Amniotic epithelial cell (primary cell): ENCODE measurements around the gene DLG4.
"Not testable (repeated sequence)": the region's sequence is repeated elsewhere in the genome, so short reads cannot be mapped to it uniquely, and the experiment has no call there.

Experiments used
- DNase-seq: peaks from one replicate; pipeline ENCODE4 v3.0.0-alpha.2; 2010; ENCODE audit warnings: low read depth

DLG4 gene

DNA sequence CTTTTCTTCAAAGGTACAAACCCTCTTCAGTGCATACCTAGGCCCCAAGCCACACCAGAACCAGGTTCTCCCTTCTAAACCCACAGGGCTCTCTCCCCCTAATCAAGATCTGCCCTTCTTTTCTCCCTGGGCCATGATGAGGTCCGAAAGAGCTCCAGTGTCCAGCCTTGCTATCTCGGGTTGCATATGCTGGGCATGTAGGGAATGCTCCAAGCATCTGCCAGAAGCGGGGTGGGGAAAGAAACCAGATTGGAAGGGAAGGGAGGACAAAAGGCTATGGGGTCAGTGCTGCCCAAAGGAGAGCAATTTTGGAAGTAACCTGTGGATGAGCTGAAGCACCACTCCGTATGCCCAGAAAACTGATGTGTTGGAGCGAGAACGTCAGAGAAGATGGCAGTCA, 29.6 kb upstream of the DLG4 start:
- DNase-seq: no peak

DNA sequence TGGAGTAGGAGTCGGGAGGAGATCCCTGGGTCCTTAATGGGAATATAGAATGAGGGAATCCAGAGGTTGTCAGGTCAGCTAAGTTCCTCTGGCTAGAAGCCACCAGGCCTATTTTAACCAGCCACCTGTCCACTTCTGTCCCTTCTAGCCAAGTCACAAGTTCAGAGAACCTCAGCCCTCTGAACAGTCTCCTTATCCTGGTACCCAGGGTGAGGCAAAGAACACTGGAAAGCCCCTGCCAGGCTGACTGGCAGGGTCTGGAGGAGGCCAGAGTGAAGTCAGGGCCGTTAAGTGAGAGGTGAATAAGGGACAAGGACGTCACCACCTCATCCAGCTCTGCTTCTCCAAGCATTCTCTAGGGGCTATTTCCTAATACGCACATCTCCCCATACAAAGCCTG, 29.2 kb upstream of the DLG4 start:
- DNase-seq: no peak

GRCh38 chr17:7246779-7247178, 27.1 kb upstream of the DLG4 start:
- no peak for DNase-seq

GRCh38 chr17:7243838-7244237, 24.2 kb upstream of the DLG4 start:
- not testable (repeated sequence) for DNase-seq

DNA sequence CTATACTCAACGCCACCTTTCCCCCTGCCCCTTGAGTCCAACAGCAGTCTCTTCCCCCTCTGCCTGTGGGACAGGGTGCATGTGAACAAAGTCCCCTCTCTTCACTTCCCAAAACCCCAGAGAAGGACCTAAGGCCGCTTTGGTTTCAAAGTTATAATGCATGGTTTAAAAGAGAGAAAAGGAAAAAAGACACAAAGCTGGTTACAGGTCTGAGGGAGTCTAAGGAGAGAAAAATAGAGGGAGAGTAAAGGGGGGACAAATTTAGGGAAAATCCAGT, 23.8 kb upstream of the DLG4 start:
- no peak for DNase-seq

DNA sequence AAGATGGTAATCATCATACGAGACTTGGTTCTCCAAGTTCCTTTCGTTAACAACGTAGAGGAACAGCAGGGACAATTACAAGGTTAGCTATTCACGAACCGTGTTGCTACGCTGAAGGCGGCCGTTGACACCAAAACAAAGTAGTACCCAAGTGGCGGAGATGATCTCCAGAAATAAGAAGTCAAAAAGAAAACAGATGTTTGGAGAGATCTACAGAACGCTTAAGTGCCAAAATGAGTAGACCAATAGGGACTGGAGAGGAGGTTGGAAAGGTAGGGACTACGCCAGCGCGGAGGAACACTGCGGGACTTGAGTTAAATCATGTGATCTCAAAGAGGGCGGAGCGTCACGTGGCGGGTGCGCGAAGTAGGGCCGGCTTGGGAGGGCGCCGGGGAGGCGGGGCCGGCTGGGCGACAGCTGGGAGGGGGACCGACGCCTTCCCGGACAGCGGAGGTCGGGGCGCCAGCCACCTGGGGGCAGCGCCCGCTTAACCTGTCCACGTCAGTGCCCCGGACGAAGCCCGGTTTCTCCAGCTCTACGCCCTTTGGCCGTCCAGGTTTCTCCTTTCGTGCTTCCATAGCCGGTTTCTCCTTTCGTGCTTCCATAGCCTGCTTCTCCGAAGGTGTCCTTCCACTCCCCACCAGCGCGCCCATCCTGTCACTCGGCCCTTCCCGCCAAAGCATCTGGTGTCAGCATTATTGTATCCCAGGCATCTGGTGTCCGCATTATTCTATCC, 23.2 kb upstream of the DLG4 start:
- DNase-seq: peak; percentile 95

DNA sequence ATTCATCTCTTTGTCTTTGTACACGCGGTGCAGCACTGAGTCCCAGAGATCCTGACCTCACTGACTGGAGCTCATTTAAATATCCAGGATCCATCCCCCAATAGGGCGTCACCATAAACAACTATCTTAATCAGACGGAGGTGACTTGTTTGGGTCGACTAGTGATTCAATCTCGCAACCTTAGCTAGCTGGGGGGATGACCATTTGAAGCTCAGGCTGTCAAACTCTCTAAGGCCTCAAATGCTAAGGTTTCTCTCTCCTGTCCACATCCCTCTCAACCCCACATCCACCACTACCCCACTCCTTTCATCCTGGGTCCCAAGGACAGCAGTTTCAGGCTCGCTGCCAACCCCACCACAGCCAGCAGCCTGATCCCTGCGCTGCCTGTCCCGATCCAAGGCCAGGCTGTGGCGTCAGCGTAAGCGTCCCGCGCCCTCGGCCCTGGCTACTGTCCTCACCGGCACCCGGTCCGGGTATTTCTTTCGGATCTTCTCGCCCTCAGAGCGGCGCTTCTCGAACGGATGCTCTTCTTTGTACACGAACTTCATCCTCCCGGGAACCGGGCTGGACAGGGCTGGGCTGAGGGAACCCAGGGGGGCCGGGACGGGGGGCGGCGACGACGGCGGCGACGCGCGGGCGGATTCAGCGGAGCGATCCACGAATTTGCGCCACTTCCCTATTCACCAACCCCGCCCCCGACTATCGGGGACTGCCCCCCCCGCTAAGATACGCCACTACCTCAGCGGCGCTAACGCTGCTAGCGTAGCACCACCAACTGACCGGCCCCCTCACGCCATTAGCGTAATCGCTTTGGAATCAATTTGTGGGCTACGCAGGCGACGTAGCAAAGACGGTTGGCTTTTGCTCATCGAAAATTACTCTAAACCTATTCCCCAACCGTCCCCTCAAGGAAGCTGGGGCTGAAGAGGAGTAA, 22.4 kb upstream of the DLG4 start, which contains the start of gene GABARAP:
GABARAP (minus strand) TSS at position 667 of the 934 bp plus-strand sequence; CDS start at position 548, 119 bp downstream.
- DNase-seq: peak; percentile 88

DNA sequence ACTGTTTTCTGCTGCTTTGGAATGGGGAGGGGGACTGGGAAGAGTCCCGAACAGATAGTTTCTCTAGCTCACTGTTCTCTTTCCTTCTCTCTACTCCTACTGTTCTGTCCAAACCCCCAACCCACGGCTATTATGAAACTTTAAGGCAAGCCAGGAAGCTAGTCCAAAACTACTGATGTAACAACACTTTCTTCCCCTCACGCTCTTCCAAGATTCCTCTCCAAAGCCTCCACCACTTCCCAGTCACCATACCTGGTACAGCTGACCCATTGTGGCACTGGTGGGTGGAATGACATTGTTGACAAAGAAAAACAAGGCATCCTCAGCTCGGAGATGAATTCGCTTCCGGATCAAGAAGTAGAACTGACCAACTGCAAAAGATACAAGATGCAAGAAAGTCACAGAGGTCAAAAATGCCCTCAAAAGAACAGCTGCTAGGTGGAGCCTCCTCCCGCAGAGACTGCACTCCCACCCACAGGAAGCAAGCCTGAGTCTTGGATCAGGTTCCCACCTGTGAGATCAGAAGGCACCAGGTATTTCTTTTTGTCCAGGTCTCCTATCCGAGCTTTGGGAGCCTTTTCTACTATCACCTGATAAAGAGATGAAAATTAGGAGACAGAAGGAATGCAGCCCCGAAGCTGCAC, 21.6 kb upstream of the DLG4 start:
- no peak for DNase-seq

DNA sequence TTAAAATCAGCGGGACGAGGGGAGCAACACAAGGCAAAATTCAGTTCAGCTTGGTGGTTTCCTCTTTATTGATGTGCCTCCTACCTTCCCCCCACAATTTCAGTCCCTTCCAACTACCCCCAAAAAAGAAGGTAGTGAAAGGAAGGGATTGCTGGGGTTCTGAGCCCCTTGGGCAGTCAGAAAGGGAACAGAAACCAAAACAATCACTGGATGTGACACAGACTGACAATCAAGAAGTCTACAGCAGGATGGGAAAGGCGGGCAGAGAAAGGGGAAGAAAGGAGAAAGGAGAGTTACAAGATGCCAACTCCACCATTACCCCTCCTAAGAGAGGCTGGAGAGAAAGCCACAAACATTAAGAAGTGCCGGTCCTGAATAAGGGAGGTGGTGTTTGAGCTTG, 20.7 kb upstream of the DLG4 start:
- DNase-seq: no peak

DNA sequence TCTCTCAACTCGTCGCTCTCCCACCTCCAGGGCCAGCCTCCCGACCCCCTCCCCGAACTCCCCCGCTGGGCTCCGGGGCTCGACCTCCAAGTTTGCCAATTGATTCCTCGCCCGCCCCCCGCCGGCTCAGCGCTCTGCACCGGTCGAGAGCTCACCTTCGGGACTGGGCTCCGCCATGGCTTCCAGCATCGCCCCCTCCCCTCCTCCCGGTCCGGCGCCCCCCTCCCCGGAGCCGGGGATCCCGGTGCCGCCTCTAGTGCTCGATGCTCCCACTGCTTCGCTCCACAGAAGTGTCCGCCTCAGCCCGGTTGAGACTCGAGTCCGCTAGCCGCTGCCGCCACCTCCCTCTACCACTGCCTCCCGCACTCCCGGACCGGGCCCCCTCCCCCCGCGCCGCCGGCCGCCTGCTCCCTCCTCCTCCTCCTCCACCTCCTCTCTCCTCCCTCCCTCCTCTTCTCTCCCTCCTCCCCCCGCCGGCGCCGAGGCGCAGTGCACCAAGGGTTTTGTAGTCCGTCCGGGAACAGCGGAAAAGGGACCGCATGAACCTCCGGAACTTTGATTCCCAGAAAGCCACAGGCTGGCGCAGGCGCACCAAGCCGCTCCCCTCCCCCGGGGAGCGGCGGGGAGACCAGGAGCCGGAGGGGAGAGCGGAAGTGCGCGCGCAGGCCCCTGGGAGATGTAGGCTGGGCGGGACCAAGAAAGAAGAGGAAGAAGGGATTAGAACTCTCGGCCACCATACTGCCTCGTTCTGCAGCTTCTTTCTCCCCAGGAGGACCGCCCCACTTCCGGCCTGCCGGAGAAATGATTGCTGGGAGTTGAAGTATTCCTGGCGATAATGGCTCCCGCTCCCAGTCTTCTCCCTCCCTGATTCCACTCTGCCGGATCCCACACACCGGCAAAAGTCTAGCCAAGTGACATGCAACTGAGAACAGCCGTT, 19.7 kb upstream of the DLG4 start, which contains the start of gene PHF23:
PHF23 (minus strand) TSS at position 367 of the 937 bp plus-strand sequence; CDS start at position 189, 178 bp downstream.
- peak; percentile 99 for DNase-seq

DNA sequence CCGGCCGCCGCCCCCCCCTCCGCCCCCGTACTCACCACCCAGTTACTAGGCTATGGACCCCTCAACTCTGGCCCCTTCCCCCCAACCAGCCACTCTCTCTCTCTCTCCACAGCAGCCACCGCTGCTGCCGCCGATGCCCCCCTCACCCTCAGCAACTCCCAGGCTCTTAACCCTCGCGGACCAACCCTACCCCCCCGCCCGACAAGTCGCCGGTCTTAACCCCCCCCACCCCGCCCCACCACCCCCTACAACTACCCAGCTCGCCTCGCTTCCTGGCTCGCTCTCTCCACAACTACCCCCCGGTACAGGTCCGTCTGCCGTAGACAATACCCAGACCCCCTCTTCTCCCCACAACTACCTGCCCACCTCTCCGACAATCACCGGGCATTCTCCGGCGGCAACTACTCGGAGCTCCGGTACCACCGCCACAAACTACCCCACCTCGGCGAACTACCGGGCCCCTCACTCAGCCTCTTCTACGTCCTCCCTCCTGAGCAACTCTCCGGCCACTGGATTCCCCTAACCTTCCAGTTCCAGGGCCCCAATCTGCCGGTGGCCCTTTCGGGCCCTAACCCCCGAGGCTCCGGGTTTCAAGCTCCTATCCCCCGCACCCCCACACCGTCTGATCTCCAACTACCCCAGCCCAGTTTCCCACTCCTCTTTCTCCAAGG, 18.9 kb upstream of the DLG4 start:
- DNase-seq: peak; percentile 36

DNA sequence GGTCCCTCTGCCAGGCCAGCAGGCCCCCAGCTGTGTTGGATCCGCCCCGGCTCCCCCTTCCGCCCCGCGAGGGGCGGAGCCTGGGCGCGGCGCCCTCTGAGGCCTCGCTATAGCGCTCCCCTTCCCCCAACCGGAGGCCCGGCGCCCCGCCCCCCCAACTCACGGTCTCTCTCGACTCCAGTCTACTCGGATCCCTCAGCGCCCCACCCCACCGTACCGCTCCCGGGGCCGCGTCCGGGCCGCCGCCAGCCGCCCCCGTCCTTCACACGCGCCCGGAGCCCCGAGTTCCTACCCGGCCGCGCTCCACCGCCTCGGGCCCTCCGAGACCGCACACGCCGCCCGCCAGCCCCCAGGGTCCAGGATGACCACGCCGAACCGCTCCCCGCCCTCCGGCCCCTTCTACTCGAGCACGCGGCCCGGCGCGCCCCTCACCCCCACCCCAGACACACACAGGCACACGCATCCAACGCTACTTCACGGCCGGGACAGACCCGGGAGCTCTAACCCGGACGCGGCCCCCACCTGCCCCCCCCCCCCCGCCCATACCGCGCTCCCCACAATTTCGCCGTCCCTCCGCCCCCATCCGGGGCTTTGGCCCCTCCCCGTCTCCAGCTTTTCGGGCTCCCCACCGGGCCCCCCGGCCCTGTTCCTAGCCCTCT, 18.3 kb upstream of the DLG4 start:
- peak; percentile 55 for DNase-seq

DNA sequence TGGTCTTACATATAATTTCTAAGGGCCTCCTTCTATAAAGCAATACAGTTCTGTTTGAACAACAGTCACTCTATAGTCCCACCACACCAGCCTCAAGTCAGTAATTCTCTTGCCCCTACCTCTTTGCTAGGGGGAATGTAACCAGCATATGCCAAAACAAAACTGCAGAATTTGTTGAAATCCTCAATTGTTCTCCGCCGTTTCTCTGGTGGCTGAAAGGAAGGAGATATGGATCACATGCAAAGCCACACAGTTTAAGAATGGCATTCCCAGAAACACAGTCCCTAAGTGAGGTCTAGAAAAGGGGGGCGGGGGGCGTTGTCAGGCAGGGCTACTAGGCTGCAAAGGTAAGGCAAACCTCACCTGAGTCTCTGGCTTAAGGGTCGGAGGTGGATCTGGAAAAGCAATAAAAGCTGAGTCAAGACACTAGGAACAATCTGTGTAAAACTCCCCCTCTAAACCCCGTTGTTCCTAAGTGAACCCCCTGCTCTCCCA, 17.7 kb upstream of the DLG4 start:
- DNase-seq: no peak

DNA sequence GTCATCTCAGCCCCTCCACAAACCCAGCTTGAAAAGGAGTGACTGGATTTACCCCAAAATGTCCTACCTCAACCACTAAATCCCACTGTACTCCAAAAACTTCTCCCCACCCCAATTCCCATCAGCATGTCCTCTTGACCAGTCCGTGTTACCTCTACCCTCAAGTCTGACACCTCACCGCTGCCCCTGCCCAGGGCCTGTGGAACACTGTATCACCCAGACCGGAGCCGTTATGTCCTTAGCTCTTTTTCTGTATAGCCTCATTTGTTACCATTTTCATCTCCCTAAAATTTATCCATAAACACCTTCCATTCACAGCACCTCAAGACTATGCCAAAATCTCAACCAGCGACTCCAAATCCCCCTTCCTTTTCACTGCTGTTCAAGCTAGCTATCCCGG, 17.2 kb upstream of the DLG4 start:
- DNase-seq: no peak

- peak; percentile 66 for DNase-seq
Observed at GRCh38 chr17:7235693-7236665, 16.3 kb upstream of the DLG4 start.

DNA sequence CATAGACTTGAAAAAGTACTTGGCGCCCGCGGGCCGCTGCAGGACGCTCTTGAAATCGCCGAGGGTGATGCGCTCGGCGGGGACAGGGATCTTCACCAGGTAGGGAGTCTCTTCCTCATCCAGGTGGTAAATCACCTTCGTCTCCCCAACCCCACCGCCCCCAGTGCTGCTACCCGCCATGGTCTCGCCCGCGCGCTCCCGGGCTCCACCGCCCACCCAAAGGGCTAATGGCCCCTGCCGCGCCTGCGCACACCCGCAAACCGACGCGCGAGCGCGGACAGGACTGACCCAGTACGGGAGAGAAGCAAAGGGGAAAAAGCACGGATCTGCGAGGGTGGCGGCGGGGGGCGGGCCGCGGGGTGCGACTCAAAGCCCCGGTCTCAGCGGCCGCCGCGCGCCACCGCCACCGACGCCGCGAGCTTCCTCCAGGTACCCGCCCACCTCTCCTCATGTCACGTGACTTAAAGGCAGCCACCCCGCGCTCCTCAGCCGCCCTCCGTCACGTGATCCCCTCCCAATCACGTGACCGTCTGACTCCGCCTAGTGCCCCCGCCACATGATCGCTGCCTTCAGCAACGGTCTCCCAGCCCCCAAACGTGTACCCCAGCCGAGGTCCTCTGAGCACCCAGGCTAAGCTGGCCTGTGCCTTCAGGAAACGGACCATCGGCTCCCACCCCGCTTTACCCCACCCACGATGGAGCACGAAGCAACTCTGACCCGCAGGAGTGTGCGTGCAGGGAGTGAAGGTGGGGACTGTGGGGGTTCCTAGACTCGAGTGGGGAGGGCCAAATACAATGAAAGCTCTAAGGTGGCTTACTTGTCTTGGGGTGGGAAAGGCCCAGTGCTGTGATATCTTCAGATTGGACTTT, 14.7 kb upstream of the DLG4 start, which contains the start of gene DVL2:
DVL2 (minus strand) TSS at position 435 of the 869 bp plus-strand sequence; CDS start at position 180, 255 bp downstream.
- peak; percentile 89 for DNase-seq

DNA sequence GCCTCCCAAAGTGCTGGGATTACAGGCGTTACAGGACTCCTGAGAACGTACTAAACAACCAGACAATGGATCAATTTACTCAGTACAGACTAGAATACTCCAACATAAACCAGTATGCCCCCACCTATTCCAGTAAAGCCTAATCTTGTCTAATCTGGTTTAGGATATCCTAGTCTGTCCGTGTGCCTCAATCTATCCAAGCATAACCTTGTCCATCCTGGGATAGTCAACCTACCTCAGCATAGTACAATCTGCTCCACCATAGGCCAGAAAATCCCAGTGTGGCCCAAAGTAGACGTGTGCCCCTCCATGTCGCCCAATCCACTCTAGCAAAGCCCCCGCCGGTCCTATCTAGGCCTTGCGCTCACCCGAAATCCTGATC, 14.1 kb upstream of the DLG4 start:
- DNase-seq: no peak

- DNase-seq: no peak
Observed at GRCh38 chr17:7232114-7232513, 12.5 kb upstream of the DLG4 start.
